Stimulated activated CD8-positive, alpha-beta memory T cell treated with anti-CD3 and anti-CD28 coated beads, Interleukin-12 subunit alpha, Interleukin-12 subunit beta, amount 100 ng/mL, for 1 hour (primary cell): ENCODE results near the gene FXYD6.

Experiments used
- DNase-seq: peaks from one replicate; pipeline ENCODE4 v3.0.0-alpha.2; 2020; ENCODE audit warnings: low read depth

The FXYD6 gene

DNA sequence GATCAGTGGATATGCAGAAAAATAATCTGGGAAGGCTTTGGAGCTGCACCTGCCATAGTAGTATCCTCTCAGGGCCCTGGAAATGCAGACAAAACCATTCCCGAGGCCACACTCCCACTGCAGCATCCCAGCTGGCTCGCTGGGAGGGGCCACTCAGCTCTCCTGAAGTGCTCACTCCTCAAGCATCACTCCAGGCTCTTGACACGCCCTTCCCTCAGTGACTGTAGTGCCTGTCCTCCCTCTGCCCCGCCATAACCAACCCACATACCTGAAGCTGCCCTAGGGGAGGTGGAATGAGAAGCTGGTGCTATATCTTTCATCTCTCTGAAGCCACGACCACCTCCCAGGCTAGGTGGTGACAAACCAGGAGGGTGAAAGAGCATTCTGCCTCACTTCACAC, 84.2 kb downstream of the FXYD6 start:
- DNase-seq = no peak

GRCh38 chr11:117790279-117790678, 86.2 kb downstream of the FXYD6 start:
- no peak for DNase-seq

GRCh38 chr11:117789241-117789640, 87.2 kb downstream of the FXYD6 start:
- DNase-seq = no peak
